PFSK-1 (cell line): ENCODE data around the gene SCN8A.

Experiments
- POLR2AphosphoS5 ChIP-seq: IDR thresholded peaks from 2 replicates; pipeline ENCODE4 v1.6.1; 2012; ENCODE audit warnings: low read depth, mild to moderate bottlenecking, control low read depth, low read length, moderate library complexity
- SIN3A ChIP-seq: IDR thresholded peaks from 2 replicates; pipeline ENCODE4 v1.6.1; 2012; ENCODE audit warnings: mild to moderate bottlenecking, low read length, moderate library complexity, borderline replicate concordance; ENCODE audit not compliant: insufficient read depth
- TAF1 ChIP-seq: IDR thresholded peaks from 2 replicates; pipeline ENCODE4 v1.6.1; 2012; ENCODE audit warnings: low read length, control low read depth, borderline replicate concordance; ENCODE audit not compliant: insufficient read depth

DNA sequence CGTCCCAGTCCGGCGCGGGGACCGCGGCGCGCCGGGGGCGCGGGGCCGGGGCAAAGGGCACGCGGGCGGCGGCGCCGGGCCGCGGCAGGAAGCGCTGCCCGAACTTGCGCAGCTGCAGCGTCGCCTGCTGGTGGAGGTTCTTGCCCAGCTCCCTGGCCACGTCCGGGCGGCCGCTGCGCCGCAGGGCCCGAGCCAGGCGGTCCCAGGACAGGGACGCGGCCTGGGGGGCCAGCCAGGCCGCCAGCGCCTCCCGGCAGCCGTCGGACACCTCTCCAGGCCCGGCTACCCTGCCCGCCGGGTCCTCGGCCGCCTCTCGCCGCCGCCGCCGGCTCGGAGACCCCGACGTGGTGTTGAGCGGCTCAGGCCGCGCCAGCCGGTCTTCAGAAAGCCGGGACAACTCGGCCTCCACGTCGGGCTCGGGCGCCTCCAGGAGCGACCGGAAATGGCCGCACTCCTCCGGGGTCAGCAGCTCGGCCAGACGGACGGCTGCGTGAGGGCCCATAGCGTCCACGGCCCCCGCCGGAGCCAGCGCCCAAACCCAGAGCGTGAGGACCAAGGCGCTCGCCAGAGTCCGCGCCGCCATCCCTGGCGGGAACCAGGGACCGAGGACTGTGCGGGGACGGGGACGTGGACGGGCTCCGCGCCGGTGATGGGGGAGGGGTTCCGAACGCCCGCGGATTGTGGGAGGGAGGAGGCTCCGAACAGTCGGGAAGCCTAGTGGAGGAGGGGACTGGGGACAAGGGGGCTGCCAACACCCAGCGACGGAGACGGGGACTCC lies 223.5 kb downstream of the SCN8A start:
- no peak for TF ChIP-seq TAF1
- TF ChIP-seq POLR2AphosphoS5 = no peak
- no peak for TF ChIP-seq SIN3A
